ENCODE data around the gene IL25. TPM values are rescaled to one million over a fixed set of nuclear protein-coding genes. Genes with fewer than 3 reads are reported as not detected.
A peak's percentile ranks its signal among the peaks of the same experiment; 100 is the strongest.

Gene IL25
- total and polyA plus RNA-seq, 2 of the 13 experiments (the other 11 are each of a cell fraction or from before 2014, with no cell fraction given): not detected

DNA sequence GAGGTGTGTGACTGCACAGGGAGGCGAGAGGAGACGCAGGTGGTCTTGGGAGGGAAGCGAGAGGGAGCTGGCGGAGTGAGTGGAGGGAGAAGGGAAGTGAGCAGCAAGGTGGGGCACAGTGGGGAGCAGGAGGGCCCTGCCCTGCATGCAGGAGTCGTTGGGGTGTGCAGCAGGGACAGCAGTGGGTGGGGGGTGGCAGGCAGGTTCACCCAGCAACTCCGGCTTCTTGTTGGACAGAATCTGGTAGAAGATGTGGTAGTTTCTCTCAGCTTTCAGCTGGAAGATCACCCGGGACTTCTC, 30.5 kb downstream of the IL25 start (continued):
- TF ChIP-seq ZNF138 (CRISPR knock-in tag; IDR thresholded peaks at IDR 0.05; ENCODE audit: low read depth) (no peak), ZNF207 (IDR thresholded peaks at IDR 0.05; ENCODE audit: borderline replicate concordance) (no peak), NFRKB (IDR thresholded peaks at IDR 0.05) (peak; percentile 2; the same call in 1 of the 2 replicates), ZNF224 (CRISPR knock-in tag; IDR thresholded peaks at IDR 0.05) (no peak)
- TF ChIP-seq, protein P1, sequence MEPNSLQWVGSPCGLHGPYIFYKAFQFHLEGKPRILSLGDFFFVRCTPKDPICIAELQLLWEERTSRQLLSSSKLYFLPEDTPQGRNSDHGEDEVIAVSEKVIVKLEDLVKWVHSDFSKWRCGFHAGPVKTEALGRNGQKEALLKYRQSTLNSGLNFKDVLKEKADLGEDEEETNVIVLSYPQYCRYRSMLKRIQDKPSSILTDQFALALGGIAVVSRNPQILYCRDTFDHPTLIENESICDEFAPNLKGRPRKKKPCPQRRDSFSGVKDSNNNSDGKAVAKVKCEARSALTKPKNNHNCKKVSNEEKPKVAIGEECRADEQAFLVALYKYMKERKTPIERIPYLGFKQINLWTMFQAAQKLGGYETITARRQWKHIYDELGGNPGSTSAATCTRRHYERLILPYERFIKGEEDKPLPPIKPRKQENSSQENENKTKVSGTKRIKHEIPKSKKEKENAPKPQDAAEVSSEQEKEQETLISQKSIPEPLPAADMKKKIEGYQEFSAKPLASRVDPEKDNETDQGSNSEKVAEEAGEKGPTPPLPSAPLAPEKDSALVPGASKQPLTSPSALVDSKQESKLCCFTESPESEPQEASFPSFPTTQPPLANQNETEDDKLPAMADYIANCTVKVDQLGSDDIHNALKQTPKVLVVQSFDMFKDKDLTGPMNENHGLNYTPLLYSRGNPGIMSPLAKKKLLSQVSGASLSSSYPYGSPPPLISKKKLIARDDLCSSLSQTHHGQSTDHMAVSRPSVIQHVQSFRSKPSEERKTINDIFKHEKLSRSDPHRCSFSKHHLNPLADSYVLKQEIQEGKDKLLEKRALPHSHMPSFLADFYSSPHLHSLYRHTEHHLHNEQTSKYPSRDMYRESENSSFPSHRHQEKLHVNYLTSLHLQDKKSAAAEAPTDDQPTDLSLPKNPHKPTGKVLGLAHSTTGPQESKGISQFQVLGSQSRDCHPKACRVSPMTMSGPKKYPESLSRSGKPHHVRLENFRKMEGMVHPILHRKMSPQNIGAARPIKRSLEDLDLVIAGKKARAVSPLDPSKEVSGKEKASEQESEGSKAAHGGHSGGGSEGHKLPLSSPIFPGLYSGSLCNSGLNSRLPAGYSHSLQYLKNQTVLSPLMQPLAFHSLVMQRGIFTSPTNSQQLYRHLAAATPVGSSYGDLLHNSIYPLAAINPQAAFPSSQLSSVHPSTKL (CRISPR knock-in tag; IDR thresholded peaks at IDR 0.05): no peak
- TF ChIP-seq, protein P2, sequence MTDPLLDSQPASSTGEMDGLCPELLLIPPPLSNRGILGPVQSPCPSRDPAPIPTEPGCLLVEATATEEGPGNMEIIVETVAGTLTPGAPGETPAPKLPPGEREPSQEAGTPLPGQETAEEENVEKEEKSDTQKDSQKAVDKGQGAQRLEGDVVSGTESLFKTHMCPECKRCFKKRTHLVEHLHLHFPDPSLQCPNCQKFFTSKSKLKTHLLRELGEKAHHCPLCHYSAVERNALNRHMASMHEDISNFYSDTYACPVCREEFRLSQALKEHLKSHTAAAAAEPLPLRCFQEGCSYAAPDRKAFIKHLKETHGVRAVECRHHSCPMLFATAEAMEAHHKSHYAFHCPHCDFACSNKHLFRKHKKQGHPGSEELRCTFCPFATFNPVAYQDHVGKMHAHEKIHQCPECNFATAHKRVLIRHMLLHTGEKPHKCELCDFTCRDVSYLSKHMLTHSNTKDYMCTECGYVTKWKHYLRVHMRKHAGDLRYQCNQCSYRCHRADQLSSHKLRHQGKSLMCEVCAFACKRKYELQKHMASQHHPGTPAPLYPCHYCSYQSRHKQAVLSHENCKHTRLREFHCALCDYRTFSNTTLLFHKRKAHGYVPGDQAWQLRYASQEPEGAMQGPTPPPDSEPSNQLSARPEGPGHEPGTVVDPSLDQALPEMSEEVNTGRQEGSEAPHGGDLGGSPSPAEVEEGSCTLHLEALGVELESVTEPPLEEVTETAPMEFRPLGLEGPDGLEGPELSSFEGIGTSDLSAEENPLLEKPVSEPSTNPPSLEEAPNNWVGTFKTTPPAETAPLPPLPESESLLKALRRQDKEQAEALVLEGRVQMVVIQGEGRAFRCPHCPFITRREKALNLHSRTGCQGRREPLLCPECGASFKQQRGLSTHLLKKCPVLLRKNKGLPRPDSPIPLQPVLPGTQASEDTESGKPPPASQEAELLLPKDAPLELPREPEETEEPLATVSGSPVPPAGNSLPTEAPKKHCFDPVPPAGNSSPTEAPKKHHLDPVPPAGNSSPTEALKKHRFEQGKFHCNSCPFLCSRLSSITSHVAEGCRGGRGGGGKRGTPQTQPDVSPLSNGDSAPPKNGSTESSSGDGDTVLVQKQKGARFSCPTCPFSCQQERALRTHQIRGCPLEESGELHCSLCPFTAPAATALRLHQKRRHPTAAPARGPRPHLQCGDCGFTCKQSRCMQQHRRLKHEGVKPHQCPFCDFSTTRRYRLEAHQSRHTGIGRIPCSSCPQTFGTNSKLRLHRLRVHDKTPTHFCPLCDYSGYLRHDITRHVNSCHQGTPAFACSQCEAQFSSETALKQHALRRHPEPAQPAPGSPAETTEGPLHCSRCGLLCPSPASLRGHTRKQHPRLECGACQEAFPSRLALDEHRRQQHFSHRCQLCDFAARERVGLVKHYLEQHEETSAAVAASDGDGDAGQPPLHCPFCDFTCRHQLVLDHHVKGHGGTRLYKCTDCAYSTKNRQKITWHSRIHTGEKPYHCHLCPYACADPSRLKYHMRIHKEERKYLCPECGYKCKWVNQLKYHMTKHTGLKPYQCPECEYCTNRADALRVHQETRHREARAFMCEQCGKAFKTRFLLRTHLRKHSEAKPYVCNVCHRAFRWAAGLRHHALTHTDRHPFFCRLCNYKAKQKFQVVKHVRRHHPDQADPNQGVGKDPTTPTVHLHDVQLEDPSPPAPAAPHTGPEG (CRISPR knock-in tag; IDR thresholded peaks at IDR 0.05): no peak
- TF ChIP-seq, protein P3, sequence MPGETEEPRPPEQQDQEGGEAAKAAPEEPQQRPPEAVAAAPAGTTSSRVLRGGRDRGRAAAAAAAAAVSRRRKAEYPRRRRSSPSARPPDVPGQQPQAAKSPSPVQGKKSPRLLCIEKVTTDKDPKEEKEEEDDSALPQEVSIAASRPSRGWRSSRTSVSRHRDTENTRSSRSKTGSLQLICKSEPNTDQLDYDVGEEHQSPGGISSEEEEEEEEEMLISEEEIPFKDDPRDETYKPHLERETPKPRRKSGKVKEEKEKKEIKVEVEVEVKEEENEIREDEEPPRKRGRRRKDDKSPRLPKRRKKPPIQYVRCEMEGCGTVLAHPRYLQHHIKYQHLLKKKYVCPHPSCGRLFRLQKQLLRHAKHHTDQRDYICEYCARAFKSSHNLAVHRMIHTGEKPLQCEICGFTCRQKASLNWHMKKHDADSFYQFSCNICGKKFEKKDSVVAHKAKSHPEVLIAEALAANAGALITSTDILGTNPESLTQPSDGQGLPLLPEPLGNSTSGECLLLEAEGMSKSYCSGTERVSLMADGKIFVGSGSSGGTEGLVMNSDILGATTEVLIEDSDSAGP (CRISPR knock-in tag; IDR thresholded peaks at IDR 0.05; ENCODE audit: borderline replicate concordance): 0 out of 2 replicates have a peak, but pooled peaks have one; percentile 20

All from HepG2 (cell line).